Esophagus muscularis mucosa (tissue), 4 donors: ENCODE measurements around the gene DCAF8. TPM values are rescaled to one million over a fixed set of nuclear protein-coding genes. Genes with fewer than 3 reads are reported as not detected.

Source experiments
- DNase-seq: peaks from one replicate; pipeline ENCODE4 v3.0.0-alpha.2; 2017; ENCODE audit errors: extremely low spot score
- H3K27ac ChIP-seq, 4 donors: fragments of 200-600 bp; sonication (generic); replicated peaks in 1 of 4; 1 replicate in 3 of 4; 2 replicates in 1 of 4; pipeline ENCODE4 v1.5.1; 2016 to 2019; ENCODE audit warnings: mild to moderate bottlenecking in 1 of 4
- H3K27me3 ChIP-seq, 4 donors: fragments of 200-600 bp; sonication (generic); one replicate each; pipeline versions ENCODE4 v1.5.1 to v1.6.0; 2016 to 2019
- H3K36me3 ChIP-seq, 4 donors: fragments of 200-600 bp; sonication (generic); one replicate each; pipeline ENCODE4 v1.5.1; 2016 to 2019
- H3K4me1 ChIP-seq, 4 donors: fragments of 200-600 bp; sonication (generic); one replicate each; pipeline ENCODE4 v1.5.1; 2016 to 2019
- H3K4me3 ChIP-seq, 4 donors: fragments of 200-600 bp; sonication (generic); 1 replicate in 2 of 4; 2 replicates in 2 of 4; pipeline ENCODE4 v1.5.1; 2016 to 2019; ENCODE audit warnings: mild to moderate bottlenecking in 4 of 4, moderate library complexity in 1 of 4
- H3K9me3 ChIP-seq, 4 donors: fragments of 200-600 bp; sonication (generic); 1 replicate in 3 of 4; 2 replicates in 1 of 4; pipeline ENCODE4 v1.5.1; 2016 to 2019
- CTCF ChIP-seq, 3 experiments: fragments of 200-600 bp in 2 of 3; fragments of 450-650 bp in 1 of 3; sonication (generic) in 2 of 3; IDR thresholded peaks; one replicate each; pipeline ENCODE4 v1.5.1; 2017 to 2019; ENCODE audit warnings: antibody characterized with exemption in 3 of 3, mild to moderate bottlenecking in 2 of 3, moderate library complexity in 1 of 3
- EP300 ChIP-seq: sonication (generic); formaldehyde crosslinking; IDR thresholded peaks from one replicate; pipeline ENCODE4 v1.6.1; 2017; ENCODE audit warnings: antibody characterized with exemption
- POLR2A ChIP-seq: fragments of 450-650 bp; IDR thresholded peaks from one replicate; pipeline ENCODE4 v1.6.1; 2017; ENCODE audit warnings: antibody characterized with exemption, moderate library complexity, mild to moderate bottlenecking, low read depth
- POLR2AphosphoS5 ChIP-seq, 2 donors: sonication (generic); formaldehyde crosslinking; IDR thresholded peaks; one replicate each; pipeline ENCODE4 v1.6.1; 2017; ENCODE audit warnings: antibody characterized with exemption in 2 of 2
- WGBS: methylation state at CpG from one replicate; pipeline ENCODE4 v1.1.5; 2018; 5-methylcytosine and 5-hydroxymethylcytosine counted together
- intact Hi-C: fragments of 100-400 bp; cut with DNase I; formaldehyde crosslinking; loops from one replicate; pipeline ENCODE4 v1.15.1; 2023
- total RNA-seq, 4 donors: library from RNA; depleted of rRNA; stranded (reverse); fragments of >200 nt; gene quantifications; one replicate each; pipeline versions ENCODE4 v1.1.0 to v1.2.1, GENCODE V29; 2016

The DCAF8 gene
- total RNA-seq, 4 donors from 2014 or later = 111 to 191 (median 172) TPM

GRCh38 chr1:160219062-160219929 is 43.1 kb downstream of the DCAF8 start:
- Histone ChIP-seq H3K27me3 (no peaks in the 10 kb centered on the region), H3K27ac (peak overlapping the region; percentile 60 to 79 (median 76)), H3K4me3 (no peak overlapping the region), H3K9me3 (no peaks in the 10 kb centered on the region), H3K4me1 (peaks cover 35 to 54% (median 45%) of the 10 kb centered on the region in 4 donors), H3K36me3 (peaks cover 63 to 98% (median 97%) of the 10 kb centered on the region in 4 donors)
- DNase-seq = no peak
- 33% methylated on average over 4 of the region's 4 CpGs for WGBS
- TF ChIP-seq POLR2A (no peak), CTCF (IDR thresholded peaks at IDR 0.05) (peak; percentile 64 to 76 (median 74)), POLR2AphosphoS5 (IDR thresholded peaks at IDR 0.05) (peak; percentile 50 to 53), EP300 (no peak)
- intact Hi-C loops = loop anchor here (5.0 kb wide), 1 partner anchor 33 kb away; no protein-coding TSS in a partner anchor

GRCh38 chr1:160217481-160218051 is 44.8 kb downstream of the DCAF8 start:
- no peaks in the 10 kb centered on the region for H3K9me3 ChIP-seq
- DNase-seq = peak; percentile 80
- intact Hi-C loops = loop anchor here (5.0 kb wide), 1 partner anchor 35 kb away; no protein-coding TSS in a partner anchor

GRCh38 chr1:160216301-160216700 is 46.0 kb downstream of the DCAF8 start:
- Histone ChIP-seq H3K4me3 (no peak overlapping the region), H3K36me3 (peaks cover 69 to 99% (median 98%) of the 10 kb centered on the region in 4 donors), H3K27me3 (no peaks in the 10 kb centered on the region), H3K4me1 (peaks cover 39 to 58% (median 46%) of the 10 kb centered on the region in 4 donors), H3K9me3 (no peaks in the 10 kb centered on the region), H3K27ac (peak overlapping the region; percentile 15 to 79 (median 68))
- TF ChIP-seq POLR2AphosphoS5 (IDR thresholded peaks at IDR 0.05) (no peak), EP300 (no peak), POLR2A (no peak)
- DNase-seq = no peak
- intact Hi-C loops = loop anchor here (5.0 kb wide), 1 partner anchor 36 kb away; no protein-coding TSS in a partner anchor

More at GRCh38 chr1:160217481-160218051, 44.8 kb downstream of the DCAF8 start:
- Histone ChIP-seq H3K36me3 (peaks cover 62 to 98% (median 97%) of the 10 kb centered on the region in 4 donors), H3K4me1 (peaks cover 35 to 54% (median 45%) of the 10 kb centered on the region in 4 donors), H3K27me3 (no peaks in the 10 kb centered on the region), H3K27ac (peak overlapping the region; percentile 60 to 79 (median 76)), H3K4me3 (no peak overlapping the region)
- TF ChIP-seq POLR2AphosphoS5 (IDR thresholded peaks at IDR 0.05) (peak in 1 of 2 donors; percentile 34), CTCF (IDR thresholded peaks at IDR 0.05) (no peak)
- WGBS = 55% methylated on average over 10 of the region's 10 CpGs

GRCh38 chr1:160214481-160215140 is 47.7 kb downstream of the DCAF8 start:
- Histone ChIP-seq H3K36me3 (peaks cover 58 to 95% (median 87%) of the 10 kb centered on the region in 4 donors), H3K27me3 (no peaks in the 10 kb centered on the region), H3K4me3 (no peak overlapping the region), H3K27ac (peak overlapping the region in 1 of 4 donors; percentile 15), H3K4me1 (peaks cover 49 to 67% (median 52%) of the 10 kb centered on the region in 4 donors), H3K9me3 (no peaks in the 10 kb centered on the region)
- peak; percentile 89 for DNase-seq
- WGBS = 79% methylated on average over 3 of the region's 3 CpGs
- intact Hi-C loops = loop anchor here (5.0 kb wide), 1 partner anchor 38 kb away; no protein-coding TSS in a partner anchor
- no peak for TF ChIP-seq POLR2AphosphoS5 (IDR thresholded peaks at IDR 0.05)
- no peak for TF ChIP-seq EP300
- no peak for TF ChIP-seq CTCF (IDR thresholded peaks at IDR 0.05)
- TF ChIP-seq POLR2A = no peak
